Transverse colon (tissue), 3 donors: ENCODE data around the gene GNG12.

Source experiments
- CTCF ChIP-seq, 5 experiments: fragments of 200-600 bp in 3 of 5; fragments of 450-650 bp in 2 of 5; sonication (generic) in 3 of 5; IDR thresholded peaks; 1 replicate in 2 of 5; 2 replicates in 3 of 5; pipeline ENCODE4 v1.5.1; 2016 to 2017; ENCODE audit warnings: antibody characterized with exemption in 5 of 5, inconsistent platforms in 3 of 5, mild to moderate bottlenecking in 2 of 5, moderate library complexity in 1 of 5
- POLR2A ChIP-seq: fragments of 450-650 bp; IDR thresholded peaks from one replicate; pipeline ENCODE4 v1.6.1; 2016; ENCODE audit warnings: antibody characterized with exemption, mild to moderate bottlenecking, moderate library complexity

DNA sequence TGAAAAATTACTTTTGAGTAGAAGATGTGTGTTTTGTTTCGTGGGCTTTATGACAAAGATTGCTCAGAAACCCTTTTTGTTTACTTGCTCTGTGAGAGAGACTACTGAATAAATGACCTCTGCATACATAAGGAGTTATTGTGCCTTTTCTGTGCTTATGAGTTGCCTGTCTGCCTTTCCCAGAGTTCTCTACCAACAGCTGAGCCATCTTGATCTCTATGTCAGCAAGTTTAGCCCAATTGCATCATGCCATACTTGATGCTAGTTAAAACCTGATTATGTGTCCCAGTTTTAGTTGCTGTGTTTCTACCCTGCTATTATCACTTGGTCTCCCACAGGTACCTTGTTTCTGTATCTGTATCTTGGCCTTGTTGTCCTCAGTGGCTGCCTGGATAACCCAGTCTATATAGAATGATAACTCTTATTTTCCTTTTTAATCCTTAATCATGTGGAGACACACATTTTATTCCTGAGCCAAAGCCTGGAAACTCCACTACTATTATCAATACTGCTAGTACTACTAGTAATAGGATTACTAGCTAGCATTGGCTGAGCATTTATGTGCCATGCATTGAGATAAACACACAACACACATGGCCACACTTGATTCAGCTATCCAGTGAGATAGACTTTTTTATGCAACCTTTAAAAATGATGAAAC is 28.7 kb upstream of the GNG12 start:
- no peak for TF ChIP-seq POLR2A
- no peak for TF ChIP-seq CTCF (IDR thresholded peaks at IDR 0.05)
